Adrenal gland (tissue), 12 donors: Measurements from ENCODE around the gene ATP9B. TPM values are rescaled to one million over a fixed set of nuclear protein-coding genes. Genes with fewer than 3 reads are reported as not detected.
"Not testable (repeated sequence)": the region's sequence is repeated elsewhere in the genome, so short reads cannot be mapped to it uniquely, and the experiment has no call there.

ENCODE experiments used
- DNase-seq, 7 donors: peaks; one replicate each; pipeline ENCODE4 v3.0.0-alpha.2; 2019 to 2020
- H3K27ac ChIP-seq, 5 donors: fragments of 200-600 bp; sonication (generic) in 4 of 5; 1 replicate in 3 of 5; 2 replicates in 2 of 5; pipeline versions ENCODE4 v1.5.1 to v1.8.0; 2016 to 2020; ENCODE audit warnings: mild to moderate bottlenecking in 1 of 5
- H3K27me3 ChIP-seq: fragments of 200-600 bp; 2 replicates; pipeline ENCODE4 v1.8.0; 2021
- H3K36me3 ChIP-seq, 2 donors: fragments of 200-600 bp; replicated peaks in 1 of 2; 1 replicate in 1 of 2; 2 replicates in 1 of 2; pipeline versions ENCODE4 v1.5.1 to v1.8.0; 2018 to 2022
- H3K4me1 ChIP-seq, 2 donors: fragments of 200-600 bp; replicated peaks in 1 of 2; 1 replicate in 1 of 2; 2 replicates in 1 of 2; pipeline versions ENCODE4 v1.5.1 to v1.8.0; 2018 to 2021
- H3K4me3 ChIP-seq, 4 donors: fragments of 200-600 bp; sonication (generic) in 3 of 4; one replicate each; pipeline ENCODE4 v1.5.1; 2016 to 2018
- H3K9me3 ChIP-seq, 3 donors: fragments of 200-600 bp; sonication (generic) in 1 of 3; replicated peaks in 1 of 3; 1 replicate in 2 of 3; 2 replicates in 1 of 3; pipeline versions ENCODE4 v1.5.1 to v1.8.0; 2016 to 2021
- POLR2A ChIP-seq, 2 donors: fragments of 450-650 bp; IDR thresholded peaks; one replicate each; pipeline ENCODE4 v1.6.1; 2017; ENCODE audit warnings: antibody characterized with exemption in 2 of 2, mild to moderate bottlenecking in 2 of 2, moderate library complexity in 1 of 2
- WGBS, 4 donors: extraction: QIAGEN DNeasy Blood & Tissue Kit in 2 of 4; methylation state at CpG; one replicate each; pipeline versions ENCODE4 v1.1.5 to v1.1.7; 2013 to 2017; 5-methylcytosine and 5-hydroxymethylcytosine counted together
- intact Hi-C, 2 donors: fragments of 100-400 bp; cut with DNase I; formaldehyde crosslinking; loops; one replicate each; pipeline versions ENCODE4 v1.14.1 to v1.15.0; 2022 to 2023
- polyA plus RNA-seq, 3 donors: library from polyadenylated mRNA; stranded (reverse); fragments of 200-250 nt in 2 of 3; fragments of 350-450 nt in 1 of 3; fragmentation: Illumina TruSeq in 1 of 3; extraction: RNeasy Lipid Tissue Mini Kit (QIAGEN cat#74804) in 1 of 3; gene quantifications; one replicate each; pipeline ENCODE4 v1.2.3, GENCODE V29; 2013 to 2014
- total RNA-seq, 9 donors: library from RNA; depleted of rRNA in 4 of 9; stranded (reverse); fragments of >200 nt in 4 of 9; fragments of 120-200 nt in 1 of 9; fragmentation: NEBNext Ultra II Directional in 1 of 9; extraction: Animal tissue kit (Norgen Biotek cat#: 25700) in 1 of 9; gene quantifications; one replicate each; pipeline versions ENCODE4 v1.1.0 to v1.2.4, GENCODE V29; 2013 to 2023
- TF ChIP-seq, protein P1 (sequence below), 6 experiments: fragments of 450-650 bp in 4 of 6; fragments of 200-600 bp in 2 of 6; sonication (generic) in 1 of 6; IDR thresholded peaks; 1 replicate in 5 of 6; 2 replicates in 1 of 6; pipeline versions ENCODE4 v1.5.1 to v1.8.0; 2016 to 2021; ENCODE audit warnings: antibody characterized with exemption in 6 of 6, mild to moderate bottlenecking in 2 of 6, moderate library complexity in 1 of 6
- donor health status: healthy with polysubstance abuse.
- donor health status: Bipolar disorder and iron deficiency.
- donor health status: DM: yes; HTN: yes; CAD: no.
- donor health status: DM: no; HTN: no; CAD: no.
- donor health status: DM: no; HTN: no; CAD: no.
- donor health status: DM: yes; HTN: yes; CAD: no.

Gene ATP9B
- total and polyA plus RNA-seq, 12 donors, result 16.3 to 36.0 (median 27.7) TPM

DNA sequence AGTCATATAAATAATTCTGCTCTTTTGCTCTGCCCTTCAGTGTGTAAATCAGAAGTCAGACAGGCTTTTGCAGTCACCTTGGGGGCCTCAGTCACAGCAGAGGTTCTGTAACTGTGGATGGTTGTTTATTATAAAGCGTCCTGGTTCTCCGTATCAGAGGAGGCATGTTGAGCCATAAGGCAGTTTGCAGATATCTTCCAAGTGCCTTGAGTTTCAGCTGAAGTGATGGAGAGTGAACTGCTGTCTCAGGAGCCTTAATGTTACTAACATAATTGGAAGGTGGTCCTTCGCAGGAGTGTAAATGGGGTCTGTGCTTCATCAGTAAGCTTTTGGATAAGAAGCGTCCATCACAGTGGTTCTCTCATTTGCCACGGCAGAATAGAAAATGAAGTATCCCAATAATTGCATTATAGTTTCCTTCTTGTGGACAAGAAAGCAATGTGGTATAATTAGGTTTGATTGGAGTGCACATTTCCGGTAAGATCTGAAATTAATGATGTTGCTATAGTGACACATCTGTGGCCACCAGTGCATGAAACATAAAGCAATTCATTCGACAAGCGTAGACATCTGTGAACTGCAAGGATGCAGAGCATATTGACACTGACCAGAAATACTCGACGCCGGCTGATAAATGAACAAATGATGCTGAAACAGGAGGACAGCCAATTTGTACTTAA, 214.1 kb downstream of the ATP9B start:
- Histone ChIP-seq H3K27me3 (no peaks in the 10 kb centered on the region), H3K4me1 (no peaks in the 10 kb centered on the region), H3K9me3 (no peaks in the 10 kb centered on the region), H3K4me3 (no peak overlapping the region), H3K27ac (no peak overlapping the region), H3K36me3 (no peaks in the 10 kb centered on the region)
- intact Hi-C loops, result no loop called here
- 78 to 87% (median 83%) methylated on average over 11 of the region's 11 CpGs for WGBS, 4 donors
- TF ChIP-seq, protein P1, sequence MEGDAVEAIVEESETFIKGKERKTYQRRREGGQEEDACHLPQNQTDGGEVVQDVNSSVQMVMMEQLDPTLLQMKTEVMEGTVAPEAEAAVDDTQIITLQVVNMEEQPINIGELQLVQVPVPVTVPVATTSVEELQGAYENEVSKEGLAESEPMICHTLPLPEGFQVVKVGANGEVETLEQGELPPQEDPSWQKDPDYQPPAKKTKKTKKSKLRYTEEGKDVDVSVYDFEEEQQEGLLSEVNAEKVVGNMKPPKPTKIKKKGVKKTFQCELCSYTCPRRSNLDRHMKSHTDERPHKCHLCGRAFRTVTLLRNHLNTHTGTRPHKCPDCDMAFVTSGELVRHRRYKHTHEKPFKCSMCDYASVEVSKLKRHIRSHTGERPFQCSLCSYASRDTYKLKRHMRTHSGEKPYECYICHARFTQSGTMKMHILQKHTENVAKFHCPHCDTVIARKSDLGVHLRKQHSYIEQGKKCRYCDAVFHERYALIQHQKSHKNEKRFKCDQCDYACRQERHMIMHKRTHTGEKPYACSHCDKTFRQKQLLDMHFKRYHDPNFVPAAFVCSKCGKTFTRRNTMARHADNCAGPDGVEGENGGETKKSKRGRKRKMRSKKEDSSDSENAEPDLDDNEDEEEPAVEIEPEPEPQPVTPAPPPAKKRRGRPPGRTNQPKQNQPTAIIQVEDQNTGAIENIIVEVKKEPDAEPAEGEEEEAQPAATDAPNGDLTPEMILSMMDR (IDR thresholded peaks at IDR 0.05), result no peak
- TF ChIP-seq POLR2A (IDR thresholded peaks at IDR 0.05), result no peak
- DNase-seq, result no peak

DNA sequence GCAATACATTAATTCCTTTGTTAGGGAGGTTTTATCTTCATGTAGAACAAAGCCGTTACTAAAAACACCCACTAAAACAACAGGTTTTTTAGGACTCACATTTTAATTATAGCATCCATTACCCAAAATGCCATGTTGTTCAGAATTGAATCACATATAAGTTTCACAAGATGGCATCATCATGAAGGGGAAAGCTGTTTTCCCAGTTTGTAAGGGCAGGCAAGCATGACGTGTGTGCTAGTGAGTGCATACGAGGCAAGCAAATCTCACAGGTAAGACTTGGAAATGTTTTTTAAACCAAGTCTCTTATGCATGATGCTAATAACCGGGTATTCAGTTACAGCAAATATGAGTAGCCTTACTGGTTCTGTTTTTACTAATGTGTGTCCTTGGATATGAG, 214.7 kb downstream of the ATP9B start:
- WGBS, 4 donors, result 86 to 94% (median 92%) methylated on average over 4 of the region's 4 CpGs
- intact Hi-C loops, result no loop called here
- Histone ChIP-seq H3K36me3 (no peaks in the 10 kb centered on the region), H3K4me3 (no peak overlapping the region), H3K27me3 (no peaks in the 10 kb centered on the region), H3K27ac (no peak overlapping the region), H3K9me3 (no peaks in the 10 kb centered on the region), H3K4me1 (no peaks in the 10 kb centered on the region)
- DNase-seq, result no peak
- TF ChIP-seq, protein P1 (IDR thresholded peaks at IDR 0.05), result no peak
- TF ChIP-seq POLR2A (IDR thresholded peaks at IDR 0.05), result no peak

DNA sequence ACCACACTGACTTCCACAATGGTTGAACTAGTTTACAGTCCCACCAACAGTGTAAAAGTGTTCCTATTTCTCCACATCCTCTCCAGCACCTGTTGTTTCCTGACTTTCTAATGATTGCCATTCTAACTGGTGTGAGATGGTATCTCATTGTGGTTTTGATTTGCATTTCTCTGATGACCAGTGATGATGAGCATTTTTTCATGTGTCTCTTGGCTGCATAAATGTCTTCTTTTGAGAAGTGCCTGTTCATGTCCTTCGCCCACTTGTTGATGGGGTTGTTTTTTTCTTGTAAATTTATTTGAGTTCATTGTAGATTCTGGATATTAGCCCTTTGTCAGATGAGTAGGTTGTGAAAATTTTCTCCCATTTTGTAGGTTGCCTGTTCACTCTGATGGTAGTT, 216.0 kb downstream of the ATP9B start:
- H3K27me3 ChIP-seq, DNase-seq, H3K4me3 ChIP-seq, H3K27ac ChIP-seq, intact Hi-C loops, H3K4me1 ChIP-seq, H3K9me3 ChIP-seq, H3K36me3 ChIP-seq: not testable (repeated sequence)
- 86 to 100% (median 95%) methylated on average over 1 of the region's 1 CpG for WGBS, 4 donors

- H3K27me3 ChIP-seq, DNase-seq, H3K27ac ChIP-seq, H3K36me3 ChIP-seq, H3K4me3 ChIP-seq, intact Hi-C loops, H3K9me3 ChIP-seq, H3K4me1 ChIP-seq: not testable (repeated sequence)
- WGBS, 4 donors, result 97 to 100% (median 98%) methylated on average over 10 to 15 of the region's 15 CpGs
Measured at GRCh38 chr18:79290409-79290808, 221.2 kb downstream of the ATP9B start.

- no peak overlapping the region for H3K4me3 ChIP-seq
- WGBS, 4 donors, result 96 to 98% (median 97%) methylated on average over 6 of the region's 6 CpGs
- intact Hi-C loops, result no loop called here
- no peaks in the 10 kb centered on the region for H3K27me3 ChIP-seq
- H3K4me1 ChIP-seq, result no peaks in the 10 kb centered on the region
- H3K36me3 ChIP-seq, result no peaks in the 10 kb centered on the region
- H3K27ac ChIP-seq, result no peak overlapping the region
- TF ChIP-seq, protein P1 (IDR thresholded peaks at IDR 0.05), result no peak
- no peak for TF ChIP-seq POLR2A (IDR thresholded peaks at IDR 0.05)
- H3K9me3 ChIP-seq, result no peaks in the 10 kb centered on the region
- DNase-seq, result no peak
Measured at GRCh38 chr18:79290876-79291275, 221.7 kb downstream of the ATP9B start.
